OCI-LY3 (cell line): ENCODE results near the gene SPINK4.

ENCODE experiments used
- EZH2phosphoT487 ChIP-seq: fragments of 200-600 bp; shearing (Covaris generic); IDR thresholded peaks from 2 replicates; pipeline ENCODE4 v1.6.1; 2018; ENCODE audit warnings: antibody characterized with exemption, mixed run types, low read depth
- TF ChIP-seq, protein P1 (sequence below): fragments of 200-600, 300-600 bp; sonication (generic); IDR thresholded peaks from 2 replicates; pipeline ENCODE4 v1.5.1; 2014; ENCODE audit warnings: antibody characterized with exemption, low read length, low read depth

DNA sequence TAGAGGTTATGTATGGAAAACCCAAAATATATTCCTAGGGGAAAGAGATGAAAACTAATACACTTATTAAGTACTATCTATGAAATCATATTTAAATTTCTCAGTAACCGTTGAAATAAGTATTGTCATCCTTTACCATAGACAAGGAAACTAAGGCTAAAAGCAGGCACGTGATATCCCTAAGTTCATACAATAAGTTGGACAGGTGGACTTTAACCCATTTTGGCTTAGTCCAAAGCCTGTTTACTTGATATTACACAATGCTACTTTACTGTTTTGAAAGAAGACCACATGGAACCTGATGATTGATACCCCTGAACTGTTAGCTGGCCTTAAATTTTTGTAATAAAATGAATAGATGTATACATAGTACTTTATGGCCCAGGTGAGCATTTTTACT lies 53.8 kb downstream of the SPINK4 start:
- TF ChIP-seq, protein P1, sequence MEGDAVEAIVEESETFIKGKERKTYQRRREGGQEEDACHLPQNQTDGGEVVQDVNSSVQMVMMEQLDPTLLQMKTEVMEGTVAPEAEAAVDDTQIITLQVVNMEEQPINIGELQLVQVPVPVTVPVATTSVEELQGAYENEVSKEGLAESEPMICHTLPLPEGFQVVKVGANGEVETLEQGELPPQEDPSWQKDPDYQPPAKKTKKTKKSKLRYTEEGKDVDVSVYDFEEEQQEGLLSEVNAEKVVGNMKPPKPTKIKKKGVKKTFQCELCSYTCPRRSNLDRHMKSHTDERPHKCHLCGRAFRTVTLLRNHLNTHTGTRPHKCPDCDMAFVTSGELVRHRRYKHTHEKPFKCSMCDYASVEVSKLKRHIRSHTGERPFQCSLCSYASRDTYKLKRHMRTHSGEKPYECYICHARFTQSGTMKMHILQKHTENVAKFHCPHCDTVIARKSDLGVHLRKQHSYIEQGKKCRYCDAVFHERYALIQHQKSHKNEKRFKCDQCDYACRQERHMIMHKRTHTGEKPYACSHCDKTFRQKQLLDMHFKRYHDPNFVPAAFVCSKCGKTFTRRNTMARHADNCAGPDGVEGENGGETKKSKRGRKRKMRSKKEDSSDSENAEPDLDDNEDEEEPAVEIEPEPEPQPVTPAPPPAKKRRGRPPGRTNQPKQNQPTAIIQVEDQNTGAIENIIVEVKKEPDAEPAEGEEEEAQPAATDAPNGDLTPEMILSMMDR, result no peak
- no peak for TF ChIP-seq EZH2phosphoT487
